HUES6 (cell line): ENCODE measurements around the gene PCDHB5.
A peak's percentile ranks its signal among the peaks of the same experiment; 100 is the strongest.
"Not testable (repeated sequence)": the region's sequence is repeated elsewhere in the genome, so short reads cannot be mapped to it uniquely, and the experiment has no call there.

Experiments used
- H3K27ac ChIP-seq: 2 replicates; pipeline ENCODE4 v1.7.0; 2013; ENCODE audit warnings: low read depth, mild to moderate bottlenecking, low read length, inconsistent platforms
- H3K27me3 ChIP-seq: 2 replicates; pipeline ENCODE4 v1.6.1; 2013; ENCODE audit warnings: low read length; ENCODE audit not compliant: control insufficient read depth, insufficient read depth
- H3K36me3 ChIP-seq: 2 replicates; pipeline ENCODE4 v1.6.1; 2013; ENCODE audit warnings: low read length; ENCODE audit not compliant: control insufficient read depth, insufficient read depth
- H3K4me1 ChIP-seq: 2 replicates; pipeline ENCODE4 v1.6.1; 2013; ENCODE audit warnings: low read length; ENCODE audit not compliant: control insufficient read depth, insufficient read depth
- H3K4me3 ChIP-seq: 2 replicates; pipeline ENCODE4 v1.5.1; 2013; ENCODE audit warnings: low read depth, low read length
- H3K9ac ChIP-seq: one replicate; pipeline ENCODE4 v1.6.1; 2013; ENCODE audit warnings: mild to moderate bottlenecking, low read length
- H3K9me3 ChIP-seq: 2 replicates; pipeline ENCODE4 v1.6.1; 2013; ENCODE audit warnings: low read depth, low read length; ENCODE audit not compliant: control insufficient read depth, insufficient read depth

Gene PCDHB5

DNA sequence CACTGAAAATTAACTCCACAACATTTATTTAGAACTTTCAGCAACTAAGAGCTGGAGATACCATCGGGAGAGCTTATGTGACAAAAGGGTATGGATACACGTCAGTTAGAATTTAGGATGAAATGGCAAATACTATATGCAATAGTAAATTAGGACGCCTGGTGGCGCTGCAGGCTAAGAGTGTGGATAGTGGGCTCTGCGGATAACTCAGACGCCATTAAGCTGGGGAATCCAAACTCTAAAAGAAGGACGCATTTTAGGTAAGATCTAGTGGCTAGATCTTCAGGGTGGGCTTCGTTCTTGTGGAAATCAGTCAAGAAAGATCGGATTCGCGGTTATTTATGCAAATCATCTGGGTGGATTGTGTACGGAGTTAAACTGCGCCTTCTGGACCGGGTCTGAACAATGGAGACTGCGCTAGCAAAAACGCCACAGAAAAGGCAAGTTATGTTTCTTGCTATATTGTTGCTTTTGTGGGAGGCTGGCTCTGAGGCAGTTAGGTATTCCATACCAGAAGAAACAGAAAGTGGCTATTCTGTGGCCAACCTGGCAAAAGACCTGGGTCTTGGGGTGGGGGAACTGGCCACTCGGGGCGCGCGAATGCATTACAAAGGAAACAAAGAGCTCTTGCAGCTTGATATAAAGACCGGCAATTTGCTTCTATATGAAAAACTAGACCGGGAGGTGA, at the start of gene PCDHB5:
PCDHB5 (plus strand) TSS at position 177 of the 688 bp plus-strand sequence; CDS start at position 406, 229 bp downstream.
- H3K27ac ChIP-seq: peak within 1 kb of the TSS; percentile 22; the same call in 1 of the 2 replicates
- H3K27me3 ChIP-seq: no peaks in the 10 kb centered on the region
- H3K4me1 ChIP-seq: no peaks in the 10 kb centered on the region
- H3K9ac ChIP-seq: no peak within 1 kb of the TSS
- no peaks in the 10 kb centered on the region for H3K36me3 ChIP-seq
- H3K4me3 ChIP-seq: peak within 1 kb of the TSS; percentile 52
- peaks cover 18% of the 10 kb centered on the region for H3K9me3 ChIP-seq

DNA sequence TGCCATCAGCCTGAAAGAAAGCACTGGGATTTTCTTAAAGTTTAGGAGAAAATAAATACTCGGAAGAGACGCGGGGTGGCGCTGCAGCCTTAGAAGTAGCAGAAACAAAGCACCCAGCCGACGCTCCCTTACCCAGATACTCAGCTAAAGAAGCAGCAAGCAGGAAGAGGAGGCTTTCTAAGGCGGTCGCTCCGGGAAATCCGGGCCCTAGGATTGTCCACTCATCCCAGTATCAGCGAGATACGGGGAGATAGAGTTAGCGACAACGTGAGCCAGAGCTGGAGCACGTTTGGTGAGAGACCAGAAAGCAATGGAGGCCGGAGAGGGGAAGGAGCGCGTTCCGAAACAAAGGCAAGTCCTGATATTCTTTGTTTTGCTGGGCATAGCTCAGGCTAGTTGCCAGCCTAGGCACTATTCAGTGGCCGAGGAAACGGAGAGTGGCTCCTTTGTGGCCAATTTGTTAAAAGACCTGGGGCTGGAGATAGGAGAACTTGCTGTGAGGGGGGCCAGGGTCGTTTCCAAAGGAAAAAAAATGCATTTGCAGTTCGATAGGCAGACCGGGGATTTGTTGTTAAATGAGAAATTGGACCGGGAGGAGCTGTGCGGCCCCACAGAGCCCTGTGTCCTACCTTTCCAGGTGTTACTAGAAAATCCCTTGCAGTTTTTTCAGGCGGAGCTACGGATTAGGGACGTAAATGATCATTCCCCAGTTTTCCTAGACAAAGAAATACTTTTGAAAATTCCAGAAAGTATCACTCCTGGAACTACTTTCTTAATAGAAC, 40.3 kb upstream of the PCDHB5 start, which contains the start of gene PCDHB2:
PCDHB2 (plus strand) TSS at position 135 of the 782 bp plus-strand sequence; CDS start at position 311, 176 bp downstream.
- peak within 1 kb of the TSS; percentile 71 for H3K4me3 ChIP-seq
- H3K9me3 ChIP-seq: peaks cover 7% of the 10 kb centered on the region; the same call in 1 of the 2 replicates
- H3K4me1 ChIP-seq: no peaks in the 10 kb centered on the region
- 0 out of 2 replicates have a peak, but pooled peaks cover 3% of the 10 kb centered on the region for H3K36me3 ChIP-seq
- H3K9ac ChIP-seq: peak within 1 kb of the TSS; percentile 90
- no peaks in the 10 kb centered on the region for H3K27me3 ChIP-seq
- peak within 1 kb of the TSS; percentile 24 for H3K27ac ChIP-seq

GRCh38 chr5:141095263-141095641, 39.8 kb upstream of the PCDHB5 start:
- Histone ChIP-seq H3K9ac (peak overlapping the region; percentile 90), H3K4me1 (no peaks in the 10 kb centered on the region), H3K27ac (no peak overlapping the region), H3K27me3 (no peaks in the 10 kb centered on the region), H3K4me3 (peak overlapping the region; percentile 71), H3K36me3 (0 out of 2 replicates have a peak, but pooled peaks cover 3% of the 10 kb centered on the region), H3K9me3 (peaks cover 7% of the 10 kb centered on the region; the same call in 1 of the 2 replicates)

- H3K4me1 ChIP-seq, H3K9ac ChIP-seq, H3K4me3 ChIP-seq, H3K27me3 ChIP-seq, H3K36me3 ChIP-seq, H3K27ac ChIP-seq: not testable (repeated sequence)
- H3K9me3 ChIP-seq: peaks cover 10% of the 10 kb centered on the region; the same call in 1 of the 2 replicates
Measured at GRCh38 chr5:141096181-141096580, 38.8 kb upstream of the PCDHB5 start.

DNA sequence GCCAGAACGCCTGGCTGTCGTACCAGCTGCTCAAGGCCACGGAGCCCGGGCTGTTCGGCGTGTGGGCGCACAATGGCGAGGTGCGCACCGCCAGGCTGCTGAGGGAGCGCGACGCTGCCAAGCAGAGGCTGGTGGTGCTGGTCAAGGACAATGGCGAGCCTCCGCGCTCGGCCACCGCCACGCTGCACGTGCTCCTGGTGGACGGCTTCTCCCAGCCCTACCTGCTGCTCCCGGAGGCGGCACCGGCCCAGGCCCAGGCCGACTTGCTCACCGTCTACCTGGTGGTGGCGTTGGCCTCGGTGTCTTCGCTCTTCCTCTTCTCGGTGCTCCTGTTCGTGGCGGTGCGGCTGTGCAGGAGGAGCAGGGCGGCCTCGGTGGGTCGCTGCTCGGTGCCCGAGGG, 38.4 kb upstream of the PCDHB5 start:
- peaks cover 12% of the 10 kb centered on the region; the same call in 1 of the 2 replicates for H3K9me3 ChIP-seq
- H3K9ac ChIP-seq, H3K27ac ChIP-seq, H3K4me3 ChIP-seq, H3K27me3 ChIP-seq, H3K36me3 ChIP-seq, H3K4me1 ChIP-seq: not testable (repeated sequence)

- H3K36me3 ChIP-seq: 0 out of 2 replicates have a peak, but pooled peaks cover 3% of the 10 kb centered on the region
- no peak within 1 kb of the TSS for H3K9ac ChIP-seq
- no peak within 1 kb of the TSS for H3K27ac ChIP-seq
- no peaks in the 10 kb centered on the region for H3K4me1 ChIP-seq
- H3K9me3 ChIP-seq: peaks cover 14% of the 10 kb centered on the region; the same call in 1 of the 2 replicates
- H3K4me3 ChIP-seq: peak within 1 kb of the TSS; percentile 20; the same call in 1 of the 2 replicates
- H3K27me3 ChIP-seq: no peaks in the 10 kb centered on the region
Measured at GRCh38 chr5:141100243-141100805, 34.7 kb upstream of the PCDHB5 start, which contains the start of gene PCDHB3. PCDHB3 (plus strand) TSS chr5:141100473; CDS start chr5:141100650, 177 bp downstream.

GRCh38 chr5:141101059-141101458, 33.9 kb upstream of the PCDHB5 start:
- H3K9me3 ChIP-seq: peaks cover 9% of the 10 kb centered on the region; the same call in 1 of the 2 replicates
- H3K36me3 ChIP-seq: no peaks in the 10 kb centered on the region
- no peaks in the 10 kb centered on the region for H3K4me1 ChIP-seq
- no peak overlapping the region for H3K4me3 ChIP-seq
- no peaks in the 10 kb centered on the region for H3K27me3 ChIP-seq
- no peak overlapping the region for H3K27ac ChIP-seq
- no peak overlapping the region for H3K9ac ChIP-seq

- H3K36me3 ChIP-seq, H3K4me3 ChIP-seq, H3K27me3 ChIP-seq, H3K27ac ChIP-seq, H3K4me1 ChIP-seq, H3K9ac ChIP-seq, H3K9me3 ChIP-seq: not testable (repeated sequence)
Measured at GRCh38 chr5:141102070-141102469, 32.9 kb upstream of the PCDHB5 start.

DNA sequence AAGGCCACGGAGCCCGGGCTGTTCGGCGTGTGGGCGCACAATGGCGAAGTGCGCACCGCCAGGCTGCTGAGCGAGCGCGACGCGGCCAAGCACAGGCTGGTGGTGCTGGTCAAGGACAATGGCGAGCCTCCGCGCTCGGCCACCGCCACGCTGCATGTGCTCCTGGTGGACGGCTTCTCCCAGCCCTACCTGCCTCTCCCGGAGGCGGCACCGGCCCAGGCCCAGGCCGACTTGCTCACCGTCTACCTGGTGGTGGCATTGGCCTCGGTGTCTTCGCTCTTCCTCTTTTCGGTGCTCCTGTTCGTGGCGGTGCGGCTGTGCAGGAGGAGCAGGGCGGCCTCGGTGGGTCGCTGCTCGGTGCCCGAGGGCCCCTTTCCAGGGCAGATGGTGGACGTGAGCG, 32.5 kb upstream of the PCDHB5 start:
- H3K4me3 ChIP-seq, H3K36me3 ChIP-seq, H3K4me1 ChIP-seq, H3K9ac ChIP-seq, H3K27ac ChIP-seq, H3K9me3 ChIP-seq, H3K27me3 ChIP-seq: not testable (repeated sequence)

GRCh38 chr5:141105350-141105749, 29.7 kb upstream of the PCDHB5 start:
- Histone ChIP-seq H3K9ac (no peak overlapping the region), H3K27ac (no peak overlapping the region), H3K4me3 (no peak overlapping the region), H3K4me1 (no peaks in the 10 kb centered on the region), H3K36me3 (no peaks in the 10 kb centered on the region), H3K9me3 (peaks cover 9% of the 10 kb centered on the region; the same call in 1 of the 2 replicates), H3K27me3 (no peaks in the 10 kb centered on the region)
